ENCODE data around the gene SERPINB12. TPM values are rescaled to one million over a fixed set of nuclear protein-coding genes. Genes with fewer than 3 reads are reported as not detected.

Gene SERPINB12
- total and polyA plus RNA-seq, 5 donors = not detected

GRCh38 chr18:63575681-63576080, 33.5 kb downstream of the SERPINB12 start:
- H3K27ac ChIP-seq (ENCODE audit: low read length) = no peak overlapping the region

GRCh38 chr18:63578357-63578958, 36.3 kb downstream of the SERPINB12 start:
- DNase-seq (no peak), ATAC-seq (peak in 1 of 2 donors; percentile 40)
- WGBS = 10% methylated on average over 5 of the region's 5 CpGs
- Histone ChIP-seq H3K4me1 (ENCODE audit: control insufficient read depth, insufficient read depth, low read length) (no peaks in the 10 kb centered on the region), H3K9me3 (ENCODE audit: control insufficient read depth, low read length) (no peaks in the 10 kb centered on the region), H3K27ac (ENCODE audit: low read length) (no peak overlapping the region), H3K27me3 (ENCODE audit: control insufficient read depth, insufficient read depth) (no peaks in the 10 kb centered on the region), H3K4me3 (ENCODE audit: low read length) (no peak overlapping the region)
- intact Hi-C loops (cut with DNase I) = loop anchor here in 3 of 4 donors (2.0 to 10.0 kb wide), 2 partner anchors 60 to 64 kb away; no protein-coding TSS in a partner anchor

More at GRCh38 chr18:63575681-63576080, 33.5 kb downstream of the SERPINB12 start:
- Histone ChIP-seq H3K9me3 (ENCODE audit: control insufficient read depth, low read length) (no peaks in the 10 kb centered on the region), H3K4me1 (ENCODE audit: control insufficient read depth, insufficient read depth, low read length) (no peaks in the 10 kb centered on the region), H3K27me3 (ENCODE audit: control insufficient read depth, insufficient read depth) (no peaks in the 10 kb centered on the region), H3K4me3 (ENCODE audit: low read length) (no peak overlapping the region)
- no peak for DNase-seq
- intact Hi-C loops (cut with DNase I) = loop anchor here in 2 of 4 donors (10.0 kb wide), 1 partner anchor 61 kb away; no protein-coding TSS in a partner anchor
- no peak for ATAC-seq

- ATAC-seq (no peak), DNase-seq (no peak)
- intact Hi-C loops (cut with DNase I) = loop anchor here (2.0 to 10.0 kb wide), 3 partner anchors 61 to 65 kb away; no protein-coding TSS in a partner anchor
- Histone ChIP-seq H3K4me1 (ENCODE audit: control insufficient read depth, insufficient read depth, low read length) (no peaks in the 10 kb centered on the region), H3K27me3 (ENCODE audit: control insufficient read depth, insufficient read depth) (no peaks in the 10 kb centered on the region), H3K4me3 (ENCODE audit: low read length) (no peak overlapping the region), H3K9me3 (ENCODE audit: control insufficient read depth, low read length) (no peaks in the 10 kb centered on the region), H3K27ac (ENCODE audit: low read length) (no peak overlapping the region)
- 35% methylated on average over 2 of the region's 2 CpGs for WGBS
These were observed 37.4 kb downstream of the SERPINB12 start for GRCh38 chr18:63579616-63580015.

DNA sequence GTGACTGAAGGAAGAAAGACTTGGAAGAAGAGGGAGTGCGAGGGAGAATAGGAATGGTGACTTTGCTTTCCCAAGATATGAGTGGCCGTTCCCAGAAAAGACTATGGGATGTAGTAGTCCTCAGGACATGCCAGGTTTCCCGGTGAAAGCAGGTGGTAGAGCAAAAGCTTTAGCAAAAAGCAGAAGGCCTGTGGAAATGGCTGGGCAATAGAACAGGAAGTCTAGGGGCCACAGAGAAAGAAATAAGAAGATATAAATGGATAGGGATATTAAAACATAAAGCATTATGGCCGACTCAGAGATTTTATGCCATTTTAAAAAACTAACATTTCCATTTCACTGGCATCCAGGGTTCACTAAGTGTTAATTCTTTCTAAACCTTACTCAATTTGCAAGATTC, 43.8 kb downstream of the SERPINB12 start:
- no peak overlapping the region for H3K4me3 ChIP-seq (ENCODE audit: low read length)
- WGBS = 79% methylated on average over 4 of the region's 4 CpGs
- ATAC-seq = no peak
- H3K9me3 ChIP-seq (ENCODE audit: control insufficient read depth, low read length) = no peaks in the 10 kb centered on the region
- intact Hi-C loops (cut with DNase I) = no loop called here
- no peak for DNase-seq
- no peak overlapping the region for H3K27ac ChIP-seq (ENCODE audit: low read length)
- no peaks in the 10 kb centered on the region for H3K4me1 ChIP-seq (ENCODE audit: control insufficient read depth, insufficient read depth, low read length)
- no peaks in the 10 kb centered on the region for H3K27me3 ChIP-seq (ENCODE audit: control insufficient read depth, insufficient read depth)

DNA sequence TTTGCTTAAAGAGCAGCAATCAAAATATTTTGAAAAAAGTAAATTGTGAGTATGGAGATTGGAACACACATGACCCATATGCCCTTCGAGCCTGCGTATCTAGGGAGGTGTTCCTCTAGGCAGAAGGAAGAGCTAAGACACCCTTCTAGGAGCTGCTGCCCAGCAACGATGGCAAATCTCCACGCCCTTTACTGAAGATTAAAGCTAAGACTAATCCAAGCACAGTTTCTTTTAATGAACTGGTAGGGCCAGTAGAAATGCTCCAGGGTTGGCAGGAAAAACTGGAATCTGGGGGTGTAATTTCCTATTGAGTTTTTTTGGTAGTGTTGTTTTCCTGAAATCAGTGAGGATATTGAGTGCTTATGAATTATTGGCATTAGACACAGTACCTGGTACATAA, 44.3 kb downstream of the SERPINB12 start:
- no peak for ATAC-seq
- DNase-seq = no peak
- H3K4me1 ChIP-seq (ENCODE audit: control insufficient read depth, insufficient read depth, low read length) = no peaks in the 10 kb centered on the region
- no peak overlapping the region for H3K27ac ChIP-seq (ENCODE audit: low read length)
- no peak overlapping the region for H3K4me3 ChIP-seq (ENCODE audit: low read length)
- no peaks in the 10 kb centered on the region for H3K27me3 ChIP-seq (ENCODE audit: control insufficient read depth, insufficient read depth)
- WGBS = 72% methylated on average over 4 of the region's 4 CpGs
- intact Hi-C loops (cut with DNase I) = no loop called here
- no peaks in the 10 kb centered on the region for H3K9me3 ChIP-seq (ENCODE audit: control insufficient read depth, low read length)

DNA sequence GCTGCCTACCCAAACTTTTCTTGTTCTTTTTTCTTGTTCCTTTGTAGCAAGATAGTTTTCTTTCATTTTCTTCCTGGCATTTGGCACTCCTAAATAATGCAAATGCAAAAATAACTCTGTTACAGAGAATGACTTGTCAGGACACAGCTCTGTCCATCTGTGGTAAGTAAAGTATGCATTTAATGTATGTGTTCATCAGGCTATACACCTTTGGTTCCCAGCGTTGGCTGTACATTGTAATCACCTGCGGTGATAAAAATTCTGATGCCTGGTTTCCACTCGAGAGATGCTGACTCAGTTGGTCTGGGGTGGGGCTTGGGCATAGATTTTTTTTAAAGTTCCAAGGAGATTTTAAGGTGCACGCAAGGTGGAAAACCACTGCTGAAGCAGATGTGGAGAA, 44.8 kb downstream of the SERPINB12 start, which contains the start of gene SERPINB13:
SERPINB13 (plus strand) TSS at position 378 of the 400 bp plus-strand sequence. CDS start 1,325 bp downstream, outside the sequence.
- WGBS = 87% methylated on average over 4 of the region's 4 CpGs
- no peak within 1 kb of the TSS for H3K27ac ChIP-seq (ENCODE audit: low read length)
- H3K9me3 ChIP-seq (ENCODE audit: control insufficient read depth, low read length) = no peaks in the 10 kb centered on the region
- H3K4me1 ChIP-seq (ENCODE audit: control insufficient read depth, insufficient read depth, low read length) = no peaks in the 10 kb centered on the region
- no peaks in the 10 kb centered on the region for H3K27me3 ChIP-seq (ENCODE audit: control insufficient read depth, insufficient read depth)
- no peak within 1 kb of the TSS for H3K4me3 ChIP-seq (ENCODE audit: low read length)
- intact Hi-C loops (cut with DNase I) = no loop called here
- DNase-seq (no peak), ATAC-seq (no peak)

DNA sequence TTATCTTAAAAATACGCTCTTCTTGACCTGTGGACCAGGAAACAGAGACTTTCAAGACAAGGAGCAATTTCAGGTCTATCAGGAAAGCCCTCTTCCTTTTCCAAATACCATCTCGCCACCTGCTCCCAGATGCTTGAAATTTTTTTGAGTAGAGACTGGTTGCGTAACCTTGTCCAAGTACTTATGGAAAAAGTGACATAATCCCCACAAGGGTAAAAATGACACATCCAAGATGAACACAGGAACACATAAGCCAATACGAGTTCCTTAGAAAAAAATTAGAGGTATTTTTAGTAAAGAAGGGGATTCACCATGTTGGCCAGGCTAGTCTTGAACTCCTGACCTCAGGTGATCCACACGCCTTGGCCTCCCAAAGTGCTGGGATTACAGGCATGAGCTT, 46.7 kb downstream of the SERPINB12 start:
- 53% methylated on average over 5 of the region's 5 CpGs for WGBS
- no peak for ATAC-seq
- H3K27me3 ChIP-seq (ENCODE audit: control insufficient read depth, insufficient read depth) = no peaks in the 10 kb centered on the region
- H3K27ac ChIP-seq (ENCODE audit: low read length) = no peak overlapping the region
- no peaks in the 10 kb centered on the region for H3K4me1 ChIP-seq (ENCODE audit: control insufficient read depth, insufficient read depth, low read length)
- H3K4me3 ChIP-seq (ENCODE audit: low read length) = no peak overlapping the region
- intact Hi-C loops (cut with DNase I) = no loop called here
- DNase-seq = no peak
- no peaks in the 10 kb centered on the region for H3K9me3 ChIP-seq (ENCODE audit: control insufficient read depth, low read length)

- Histone ChIP-seq H3K9me3 (ENCODE audit: control insufficient read depth, low read length) (no peaks in the 10 kb centered on the region), H3K4me3 (ENCODE audit: low read length) (no peak overlapping the region), H3K4me1 (ENCODE audit: control insufficient read depth, insufficient read depth, low read length) (no peaks in the 10 kb centered on the region), H3K27ac (ENCODE audit: low read length) (no peak overlapping the region), H3K27me3 (ENCODE audit: control insufficient read depth, insufficient read depth) (no peaks in the 10 kb centered on the region)
- intact Hi-C loops (cut with DNase I) = no loop called here
- DNase-seq = no peak
- 64% methylated on average over 2 of the region's 2 CpGs for WGBS
- ATAC-seq = no peak
These were observed 48.2 kb downstream of the SERPINB12 start for GRCh38 chr18:63590373-63590772.

DNA sequence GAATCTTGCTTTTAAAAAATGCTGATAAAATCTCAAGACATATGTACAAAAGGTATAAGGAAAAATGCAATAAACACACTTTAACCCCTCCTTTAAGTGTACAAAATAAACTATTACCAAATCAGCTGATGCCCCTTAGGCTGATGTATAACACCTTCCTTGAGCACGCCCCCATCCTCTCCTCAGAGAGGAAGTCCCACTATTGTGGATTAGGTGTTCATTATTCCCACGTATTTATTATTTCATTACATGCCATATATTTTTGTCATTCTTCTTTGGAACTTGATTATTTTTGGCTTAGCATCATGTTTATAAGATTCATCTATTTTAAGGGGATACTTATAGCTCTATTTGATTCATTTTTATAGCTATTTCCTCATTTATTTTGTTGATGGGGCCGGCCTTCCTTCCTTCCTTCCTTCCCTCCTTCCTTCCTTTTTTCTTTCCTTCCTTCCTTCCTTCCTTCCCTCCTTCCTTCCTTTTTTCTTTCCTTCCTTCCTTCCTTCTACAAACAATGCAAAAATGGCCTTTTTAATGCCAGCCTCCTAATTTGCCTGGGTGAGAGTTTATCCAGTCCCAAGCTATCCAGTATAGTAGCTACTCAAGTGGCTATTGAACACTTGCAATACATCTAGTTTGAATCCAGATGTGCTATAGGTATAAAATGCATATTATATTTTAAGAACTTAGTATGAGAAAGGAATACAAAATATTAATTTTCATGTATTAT, 49.0 kb downstream of the SERPINB12 start:
- intact Hi-C loops (cut with DNase I) = no loop called here
- DNase-seq = no peak
- no peak for ATAC-seq
- Histone ChIP-seq H3K27ac (ENCODE audit: low read length) (no peak overlapping the region), H3K4me3 (ENCODE audit: low read length) (no peak overlapping the region), H3K9me3 (ENCODE audit: control insufficient read depth, low read length) (no peaks in the 10 kb centered on the region), H3K4me1 (ENCODE audit: control insufficient read depth, insufficient read depth, low read length) (no peaks in the 10 kb centered on the region), H3K27me3 (ENCODE audit: control insufficient read depth, insufficient read depth) (no peaks in the 10 kb centered on the region)
- WGBS = 77% methylated on average over 3 of the region's 3 CpGs

GRCh38 chr18:63591725-63592124, 49.6 kb downstream of the SERPINB12 start:
- intact Hi-C loops (cut with DNase I) = no loop called here
- H3K4me3 ChIP-seq (ENCODE audit: low read length) = no peak overlapping the region
- 71% methylated on average over 3 of the region's 3 CpGs for WGBS
- ATAC-seq (no peak), DNase-seq (no peak)
- H3K27ac ChIP-seq (ENCODE audit: low read length) = no peak overlapping the region
- no peaks in the 10 kb centered on the region for H3K4me1 ChIP-seq (ENCODE audit: control insufficient read depth, insufficient read depth, low read length)
- no peaks in the 10 kb centered on the region for H3K27me3 ChIP-seq (ENCODE audit: control insufficient read depth, insufficient read depth)
- H3K9me3 ChIP-seq (ENCODE audit: control insufficient read depth, low read length) = no peaks in the 10 kb centered on the region

DNA sequence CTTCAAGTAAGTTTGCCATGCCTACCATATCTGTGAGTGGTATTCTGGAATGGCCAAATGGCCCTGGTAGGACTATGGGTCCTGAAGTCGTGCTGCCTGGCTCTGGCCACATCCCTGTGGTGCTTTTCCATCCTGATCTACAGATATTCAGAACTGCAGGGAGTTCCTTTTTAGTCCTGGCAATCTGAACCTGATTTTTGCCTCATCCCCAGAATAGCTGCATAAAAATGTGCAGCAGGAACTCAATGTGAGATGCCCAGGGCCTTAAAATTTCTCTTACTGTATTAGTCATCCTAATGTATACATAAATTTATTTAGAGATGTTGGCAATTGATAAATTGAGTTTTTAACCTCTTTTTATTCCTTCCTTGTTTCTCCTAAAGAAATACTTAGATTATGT, 50.3 kb downstream of the SERPINB12 start:
- Histone ChIP-seq H3K27me3 (ENCODE audit: control insufficient read depth, insufficient read depth) (no peaks in the 10 kb centered on the region), H3K4me1 (ENCODE audit: control insufficient read depth, insufficient read depth, low read length) (no peaks in the 10 kb centered on the region), H3K9me3 (ENCODE audit: control insufficient read depth, low read length) (no peaks in the 10 kb centered on the region), H3K27ac (ENCODE audit: low read length) (no peak overlapping the region), H3K4me3 (ENCODE audit: low read length) (no peak overlapping the region)
- 38% methylated on average over 1 of the region's 1 CpG for WGBS
- intact Hi-C loops (cut with DNase I) = no loop called here
- ATAC-seq (no peak), DNase-seq (no peak)
